K562 (cell line): Measurements from ENCODE around the gene OR2B2. TPM values are rescaled to one million over a fixed set of nuclear protein-coding genes. Genes with fewer than 3 reads are reported as not detected.

ENCODE experiments used
- CCAR2 ChIP-seq: fragments of 200-400 bp; formaldehyde crosslinking; IDR thresholded peaks from 2 replicates; pipeline ENCODE4 v1.6.1; 2017; ENCODE audit warnings: mild to moderate bottlenecking, low read depth, low read length
- CTCFL ChIP-seq: IDR thresholded peaks from 2 replicates; pipeline ENCODE4 v1.6.1; 2011; ENCODE audit warnings: borderline replicate concordance, low read depth, mild to moderate bottlenecking, moderate library complexity, low read length; ENCODE audit not compliant: insufficient read depth, poor library complexity, severe bottlenecking
- EP300 ChIP-seq: IDR thresholded peaks from 2 replicates; pipeline ENCODE4 v1.6.1; 2012; ENCODE audit warnings: low read length, improper control_type of control experiment
- EWSR1 ChIP-seq: fragments of 450-650 bp; IDR thresholded peaks from 2 replicates; pipeline ENCODE4 v1.6.1; 2018; ENCODE audit warnings: borderline replicate concordance, mild to moderate bottlenecking, low read depth, moderate library complexity; ENCODE audit not compliant: partially characterized antibody
- GTF2B ChIP-seq: IDR thresholded peaks from 2 replicates; pipeline ENCODE4 v1.6.1; 2011; ENCODE audit not compliant: insufficient read length; ENCODE audit errors: extremely low read depth
- KDM4B ChIP-seq, 2 experiments: fragments of 450-650 bp in 1 of 2; sonication (generic) in 1 of 2; IDR thresholded peaks; 2 replicates each; pipeline ENCODE4 v1.6.1; 2016 to 2017; ENCODE audit warnings: borderline replicate concordance in 2 of 2, antibody characterized with exemption in 1 of 2, low read depth in 1 of 2, mild to moderate bottlenecking in 1 of 2
- KLF10 ChIP-seq: fragments of 250-450 bp; sonication (Bioruptor Pico); IDR thresholded peaks from 2 replicates; pipeline ENCODE4 v1.6.1; 2021; ENCODE audit warnings: matching md5 sums
- MIER1 ChIP-seq: fragments of 450-650 bp; IDR thresholded peaks from 2 replicates; pipeline ENCODE4 v1.6.1; 2016; ENCODE audit warnings: antibody characterized with exemption, mild to moderate bottlenecking, low read depth
- MXI1 ChIP-seq: IDR thresholded peaks from 2 replicates; pipeline ENCODE4 v1.6.1; 2011; ENCODE audit warnings: low read depth, mild to moderate bottlenecking, improper control_type of control experiment, low read length
- PHB2 ChIP-seq: fragments of 450-650 bp; IDR thresholded peaks from 2 replicates; pipeline ENCODE4 v1.6.1; 2017; ENCODE audit warnings: low read depth
- POLR2H ChIP-seq: IDR thresholded peaks from 2 replicates; pipeline ENCODE4 v1.6.1; 2016; ENCODE audit warnings: missing genetic modification characterization, low read depth, mild to moderate bottlenecking, control low read depth, missing compliant biosample characterization, moderate library complexity
- PRPF4 ChIP-seq: fragments of 200-400 bp; formaldehyde crosslinking; IDR thresholded peaks from one replicate; pipeline ENCODE4 v1.6.1; 2017; ENCODE audit warnings: low read length, low read depth, mild to moderate bottlenecking; ENCODE audit not compliant: insufficient read depth, poor library complexity, severe bottlenecking
- SMC3 ChIP-seq: conservative IDR thresholded peaks from 2 replicates; pipeline ENCODE4 v1.6.1; 2011; ENCODE audit warnings: low read depth, low read length, improper control_type of control experiment; ENCODE audit not compliant: insufficient read depth
- UBTF ChIP-seq, 2 experiments: IDR thresholded peaks; 2 replicates each; pipeline ENCODE4 v1.6.1; 2012; ENCODE audit warnings: improper control_type of control experiment in 2 of 2, low read depth in 2 of 2, low read length in 2 of 2, borderline replicate concordance in 1 of 2
- ZNF586 ChIP-seq: fragments of 450-650 bp; formaldehyde crosslinking; conservative IDR thresholded peaks from 2 replicates; pipeline ENCODE4 v1.4.0; 2020; ENCODE audit warnings: mild to moderate bottlenecking, moderate library complexity
- ZNF76 ChIP-seq: fragments of 250-450 bp; sonication (Bioruptor Pico); IDR thresholded peaks from 2 replicates; pipeline ENCODE4 v1.4.0; 2020; ENCODE audit warnings: mild to moderate bottlenecking, moderate library complexity, borderline replicate concordance
- ZSCAN32 ChIP-seq: fragments of 450-650 bp; formaldehyde crosslinking; IDR thresholded peaks from 2 replicates; pipeline ENCODE4 v1.4.0; 2020; ENCODE audit warnings: mild to moderate bottlenecking, moderate library complexity
- polyA plus RNA-seq, 8 experiments: library from polyadenylated mRNA; depleted of rRNA in 4 of 8; stranded (reverse) in 5 of 8; unstranded in 3 of 8; fragments of >200 nt; fragmentation: Nextera tagmentation in 2 of 8; fragmentation: Illumina TruSeq in 1 of 8; extraction: Ambion mirVana in 2 of 8; extraction: Trizol in 1 of 8; gene quantifications; 2 replicates each; pipeline versions ENCODE4 v1.2.1 to v1.2.3, GENCODE V29; 2011 to 2014; ENCODE audit warnings: inconsistent platforms in 1 of 8, missing spikeins in 1 of 8
- total RNA-seq, 7 experiments: library from RNA; depleted of rRNA in 6 of 7; stranded (reverse); fragments of >200 nt in 6 of 7; fragmentation: Illumina TruSeq in 2 of 7; extraction: Trizol in 2 of 7; gene quantifications; 2 replicates each; pipeline versions ENCODE4 v1.2.1 to v1.2.3, GENCODE V29; 2011 to 2021; ENCODE audit warnings: low replicate concordance in 1 of 7
- TF ChIP-seq, protein P1 (sequence below): IDR thresholded peaks from 2 replicates; pipeline ENCODE4 v1.6.1; 2012; ENCODE audit warnings: low read depth, low read length, improper control_type of control experiment, borderline replicate concordance
- TF ChIP-seq, protein P2 (sequence below): fragments of 450-650 bp; IDR thresholded peaks from 2 replicates; pipeline ENCODE4 v1.6.1; 2014; ENCODE audit warnings: low read depth, mild to moderate bottlenecking, moderate library complexity, borderline replicate concordance

Gene OR2B2
- total and polyA plus RNA-seq, 9 of the 15 experiments (the other 6 are each of a cell fraction or from before 2014, with no cell fraction given): 0.24 TPM; not detected in 8

GRCh38 chr6:27940766-27941165 lies 28.6 kb upstream of the OR2B2 start (continued):
- TF ChIP-seq SMC3: no peak
- no peak for TF ChIP-seq KLF10 (CRISPR knock-in tag)
- TF ChIP-seq EWSR1: no peak
- TF ChIP-seq UBTF (IDR thresholded peaks at IDR 0.05; ENCODE audit: borderline replicate concordance in 1 of 2, low read depth in 2 of 2, low read length in 2 of 2): no peak
- TF ChIP-seq, protein P1, sequence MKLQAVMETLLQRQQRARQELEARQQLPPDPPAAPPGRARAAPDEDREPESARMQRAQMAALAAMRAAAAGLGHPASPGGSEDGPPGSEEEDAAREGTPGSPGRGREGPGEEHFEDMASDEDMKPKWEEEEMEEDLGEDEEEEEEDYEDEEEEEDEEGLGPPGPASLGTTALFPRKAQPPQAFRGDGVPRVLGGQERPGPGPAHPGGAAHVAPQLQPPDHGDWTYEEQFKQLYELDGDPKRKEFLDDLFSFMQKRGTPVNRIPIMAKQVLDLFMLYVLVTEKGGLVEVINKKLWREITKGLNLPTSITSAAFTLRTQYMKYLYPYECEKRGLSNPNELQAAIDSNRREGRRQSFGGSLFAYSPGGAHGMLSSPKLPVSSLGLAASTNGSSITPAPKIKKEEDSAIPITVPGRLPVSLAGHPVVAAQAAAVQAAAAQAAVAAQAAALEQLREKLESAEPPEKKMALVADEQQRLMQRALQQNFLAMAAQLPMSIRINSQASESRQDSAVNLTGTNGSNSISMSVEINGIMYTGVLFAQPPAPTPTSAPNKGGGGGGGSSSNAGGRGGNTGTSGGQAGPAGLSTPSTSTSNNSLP: no peak
- no peak for TF ChIP-seq PHB2
- no peak for TF ChIP-seq MXI1
- TF ChIP-seq CTCFL: no peak
- TF ChIP-seq CCAR2: no peak
- TF ChIP-seq ZNF76 (CRISPR knock-in tag): no peak
- no peak for TF ChIP-seq KDM4B (IDR thresholded peaks at IDR 0.05; ENCODE audit: borderline replicate concordance in 2 of 2, low read depth in 1 of 2)
- peak; percentile 52; the same call in 1 of the 2 replicates for TF ChIP-seq EP300
- TF ChIP-seq POLR2H (tag): no peak
- TF ChIP-seq PRPF4: no peak
- TF ChIP-seq ZSCAN32 (CRISPR knock-in tag): no peak
- TF ChIP-seq ZNF586: no peak
- TF ChIP-seq, protein P2, sequence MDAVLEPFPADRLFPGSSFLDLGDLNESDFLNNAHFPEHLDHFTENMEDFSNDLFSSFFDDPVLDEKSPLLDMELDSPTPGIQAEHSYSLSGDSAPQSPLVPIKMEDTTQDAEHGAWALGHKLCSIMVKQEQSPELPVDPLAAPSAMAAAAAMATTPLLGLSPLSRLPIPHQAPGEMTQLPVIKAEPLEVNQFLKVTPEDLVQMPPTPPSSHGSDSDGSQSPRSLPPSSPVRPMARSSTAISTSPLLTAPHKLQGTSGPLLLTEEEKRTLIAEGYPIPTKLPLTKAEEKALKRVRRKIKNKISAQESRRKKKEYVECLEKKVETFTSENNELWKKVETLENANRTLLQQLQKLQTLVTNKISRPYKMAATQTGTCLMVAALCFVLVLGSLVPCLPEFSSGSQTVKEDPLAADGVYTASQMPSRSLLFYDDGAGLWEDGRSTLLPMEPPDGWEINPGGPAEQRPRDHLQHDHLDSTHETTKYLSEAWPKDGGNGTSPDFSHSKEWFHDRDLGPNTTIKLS: no peak
- peak; percentile 91 for TF ChIP-seq MIER1
- TF ChIP-seq GTF2B: no peak
